Liver (tissue), 3 donors: ENCODE data around the gene SLC6A12.

Experiments
- EGR1 ChIP-seq, 2 donors: IDR thresholded peaks; 2 replicates each; pipeline ENCODE4 v1.6.1; 2016 to 2018; ENCODE audit warnings: antibody characterized with exemption in 2 of 2, low read depth in 2 of 2
- FOXA1 ChIP-seq: IDR thresholded peaks from 2 replicates; pipeline ENCODE4 v1.6.1; 2016; ENCODE audit warnings: antibody characterized with exemption
- HNF4G ChIP-seq: IDR thresholded peaks from 2 replicates; pipeline ENCODE4 v1.6.1; 2016; ENCODE audit warnings: antibody characterized with exemption
- JUND ChIP-seq, 2 donors: IDR thresholded peaks; 2 replicates each; pipeline ENCODE4 v1.6.1; 2016; ENCODE audit warnings: antibody characterized with exemption in 2 of 2
- RAD21 ChIP-seq, 2 donors: IDR thresholded peaks; 2 replicates each; pipeline ENCODE4 v1.6.1; 2016; ENCODE audit warnings: antibody characterized with exemption in 2 of 2, mild to moderate bottlenecking in 2 of 2
- SP1 ChIP-seq: IDR thresholded peaks from 2 replicates; pipeline ENCODE4 v1.6.1; 2018; ENCODE audit warnings: antibody characterized with exemption, mild to moderate bottlenecking
- TF ChIP-seq, protein P1 (sequence below): IDR thresholded peaks from 2 replicates; pipeline ENCODE4 v1.6.1; 2016; ENCODE audit warnings: antibody characterized with exemption, mild to moderate bottlenecking
- TF ChIP-seq, protein P2 (sequence below): fragments of 150-350 bp; IDR thresholded peaks from 2 replicates; pipeline ENCODE4 v1.5.1; 2017; ENCODE audit warnings: improper control_type of control experiment, low read depth, low read length; ENCODE audit not compliant: missing input control
- TF ChIP-seq, protein P3 (sequence below): IDR thresholded peaks from 2 replicates; pipeline ENCODE4 v1.6.1; 2016; ENCODE audit warnings: antibody characterized with exemption
- TF ChIP-seq, protein P4 (sequence below): IDR thresholded peaks from 2 replicates; pipeline ENCODE4 v1.6.1; 2016; ENCODE audit warnings: antibody characterized with exemption
- TF ChIP-seq, protein P5 (sequence below): IDR thresholded peaks from 2 replicates; pipeline ENCODE4 v1.6.1; 2016; ENCODE audit warnings: antibody characterized with exemption
- donor health status: healthy.
- donor health status: healthy.

DNA sequence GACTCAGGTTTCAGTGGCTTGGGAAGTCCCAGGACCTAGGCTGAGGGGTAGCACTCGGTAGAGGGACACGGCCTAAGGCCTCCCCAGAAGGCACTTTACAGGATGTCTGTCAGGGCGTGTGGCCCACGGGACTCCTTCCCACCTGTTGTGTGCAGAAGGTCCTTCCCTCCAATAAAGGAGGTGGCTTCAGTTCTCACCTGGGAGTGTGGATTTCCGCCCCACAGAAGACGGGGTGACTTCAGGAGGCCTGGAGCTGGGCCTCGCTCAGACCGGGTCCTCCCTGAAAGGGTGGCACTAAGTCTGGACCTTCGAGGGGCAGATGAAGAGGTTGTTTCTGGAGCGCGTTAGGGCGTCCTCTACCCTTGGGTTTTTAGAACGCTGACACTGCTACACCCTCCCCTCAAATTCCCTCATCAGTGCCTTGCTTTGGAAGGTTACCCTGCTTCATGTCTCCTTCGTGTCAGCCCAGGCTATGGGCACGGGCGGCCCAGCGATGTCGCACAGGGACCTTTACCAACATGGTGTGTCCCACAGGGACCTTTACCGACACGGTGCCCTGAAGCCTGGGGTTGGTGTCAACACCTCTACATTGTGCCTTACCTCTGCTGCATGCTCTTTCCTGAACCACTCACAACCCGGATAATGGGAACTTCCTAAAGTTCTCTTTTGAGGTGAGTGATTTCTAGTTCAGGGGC, 7.1 kb downstream of the SLC6A12 start:
- TF ChIP-seq, protein P1, sequence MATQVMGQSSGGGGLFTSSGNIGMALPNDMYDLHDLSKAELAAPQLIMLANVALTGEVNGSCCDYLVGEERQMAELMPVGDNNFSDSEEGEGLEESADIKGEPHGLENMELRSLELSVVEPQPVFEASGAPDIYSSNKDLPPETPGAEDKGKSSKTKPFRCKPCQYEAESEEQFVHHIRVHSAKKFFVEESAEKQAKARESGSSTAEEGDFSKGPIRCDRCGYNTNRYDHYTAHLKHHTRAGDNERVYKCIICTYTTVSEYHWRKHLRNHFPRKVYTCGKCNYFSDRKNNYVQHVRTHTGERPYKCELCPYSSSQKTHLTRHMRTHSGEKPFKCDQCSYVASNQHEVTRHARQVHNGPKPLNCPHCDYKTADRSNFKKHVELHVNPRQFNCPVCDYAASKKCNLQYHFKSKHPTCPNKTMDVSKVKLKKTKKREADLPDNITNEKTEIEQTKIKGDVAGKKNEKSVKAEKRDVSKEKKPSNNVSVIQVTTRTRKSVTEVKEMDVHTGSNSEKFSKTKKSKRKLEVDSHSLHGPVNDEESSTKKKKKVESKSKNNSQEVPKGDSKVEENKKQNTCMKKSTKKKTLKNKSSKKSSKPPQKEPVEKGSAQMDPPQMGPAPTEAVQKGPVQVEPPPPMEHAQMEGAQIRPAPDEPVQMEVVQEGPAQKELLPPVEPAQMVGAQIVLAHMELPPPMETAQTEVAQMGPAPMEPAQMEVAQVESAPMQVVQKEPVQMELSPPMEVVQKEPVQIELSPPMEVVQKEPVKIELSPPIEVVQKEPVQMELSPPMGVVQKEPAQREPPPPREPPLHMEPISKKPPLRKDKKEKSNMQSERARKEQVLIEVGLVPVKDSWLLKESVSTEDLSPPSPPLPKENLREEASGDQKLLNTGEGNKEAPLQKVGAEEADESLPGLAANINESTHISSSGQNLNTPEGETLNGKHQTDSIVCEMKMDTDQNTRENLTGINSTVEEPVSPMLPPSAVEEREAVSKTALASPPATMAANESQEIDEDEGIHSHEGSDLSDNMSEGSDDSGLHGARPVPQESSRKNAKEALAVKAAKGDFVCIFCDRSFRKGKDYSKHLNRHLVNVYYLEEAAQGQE = no peak
- TF ChIP-seq, protein P2, sequence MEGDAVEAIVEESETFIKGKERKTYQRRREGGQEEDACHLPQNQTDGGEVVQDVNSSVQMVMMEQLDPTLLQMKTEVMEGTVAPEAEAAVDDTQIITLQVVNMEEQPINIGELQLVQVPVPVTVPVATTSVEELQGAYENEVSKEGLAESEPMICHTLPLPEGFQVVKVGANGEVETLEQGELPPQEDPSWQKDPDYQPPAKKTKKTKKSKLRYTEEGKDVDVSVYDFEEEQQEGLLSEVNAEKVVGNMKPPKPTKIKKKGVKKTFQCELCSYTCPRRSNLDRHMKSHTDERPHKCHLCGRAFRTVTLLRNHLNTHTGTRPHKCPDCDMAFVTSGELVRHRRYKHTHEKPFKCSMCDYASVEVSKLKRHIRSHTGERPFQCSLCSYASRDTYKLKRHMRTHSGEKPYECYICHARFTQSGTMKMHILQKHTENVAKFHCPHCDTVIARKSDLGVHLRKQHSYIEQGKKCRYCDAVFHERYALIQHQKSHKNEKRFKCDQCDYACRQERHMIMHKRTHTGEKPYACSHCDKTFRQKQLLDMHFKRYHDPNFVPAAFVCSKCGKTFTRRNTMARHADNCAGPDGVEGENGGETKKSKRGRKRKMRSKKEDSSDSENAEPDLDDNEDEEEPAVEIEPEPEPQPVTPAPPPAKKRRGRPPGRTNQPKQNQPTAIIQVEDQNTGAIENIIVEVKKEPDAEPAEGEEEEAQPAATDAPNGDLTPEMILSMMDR = no peak
- no peak for TF ChIP-seq EGR1 (IDR thresholded peaks at IDR 0.05; ENCODE audit: low read depth in 2 of 2)
- TF ChIP-seq RAD21 (IDR thresholded peaks at IDR 0.05) = no peak
- TF ChIP-seq JUND (IDR thresholded peaks at IDR 0.05) = no peak
- no peak for TF ChIP-seq FOXA1
- TF ChIP-seq, protein P3, sequence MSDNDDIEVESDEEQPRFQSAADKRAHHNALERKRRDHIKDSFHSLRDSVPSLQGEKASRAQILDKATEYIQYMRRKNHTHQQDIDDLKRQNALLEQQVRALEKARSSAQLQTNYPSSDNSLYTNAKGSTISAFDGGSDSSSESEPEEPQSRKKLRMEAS = no peak
- TF ChIP-seq, protein P4, sequence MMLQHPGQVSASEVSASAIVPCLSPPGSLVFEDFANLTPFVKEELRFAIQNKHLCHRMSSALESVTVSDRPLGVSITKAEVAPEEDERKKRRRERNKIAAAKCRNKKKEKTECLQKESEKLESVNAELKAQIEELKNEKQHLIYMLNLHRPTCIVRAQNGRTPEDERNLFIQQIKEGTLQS = no peak
- TF ChIP-seq, protein P5, sequence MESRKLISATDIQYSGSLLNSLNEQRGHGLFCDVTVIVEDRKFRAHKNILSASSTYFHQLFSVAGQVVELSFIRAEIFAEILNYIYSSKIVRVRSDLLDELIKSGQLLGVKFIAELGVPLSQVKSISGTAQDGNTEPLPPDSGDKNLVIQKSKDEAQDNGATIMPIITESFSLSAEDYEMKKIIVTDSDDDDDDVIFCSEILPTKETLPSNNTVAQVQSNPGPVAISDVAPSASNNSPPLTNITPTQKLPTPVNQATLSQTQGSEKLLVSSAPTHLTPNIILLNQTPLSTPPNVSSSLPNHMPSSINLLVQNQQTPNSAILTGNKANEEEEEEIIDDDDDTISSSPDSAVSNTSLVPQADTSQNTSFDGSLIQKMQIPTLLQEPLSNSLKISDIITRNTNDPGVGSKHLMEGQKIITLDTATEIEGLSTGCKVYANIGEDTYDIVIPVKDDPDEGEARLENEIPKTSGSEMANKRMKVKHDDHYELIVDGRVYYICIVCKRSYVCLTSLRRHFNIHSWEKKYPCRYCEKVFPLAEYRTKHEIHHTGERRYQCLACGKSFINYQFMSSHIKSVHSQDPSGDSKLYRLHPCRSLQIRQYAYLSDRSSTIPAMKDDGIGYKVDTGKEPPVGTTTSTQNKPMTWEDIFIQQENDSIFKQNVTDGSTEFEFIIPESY = no peak
- TF ChIP-seq SP1 = no peak
- no peak for TF ChIP-seq HNF4G
